DOHH2 (cell line): ENCODE results near the gene PTPRT.

Source experiments
- H3F3A ChIP-seq: fragments of 200-600 bp; sonication (generic), shearing (Covaris generic); 2 replicates; pipeline ENCODE4 v1.6.0; 2016; ENCODE audit warnings: antibody characterized with exemption, mild to moderate bottlenecking; ENCODE audit not compliant: control insufficient read depth, insufficient read depth
- H3K27ac ChIP-seq: fragments of 200-600 bp; sonication (generic); 2 replicates; pipeline ENCODE4 v1.5.1; 2014; ENCODE audit warnings: low read depth, mild to moderate bottlenecking, low read length, moderate library complexity
- H3K27me3 ChIP-seq: fragments of 200-600 bp; sonication (generic); 2 replicates; pipeline ENCODE4 v1.6.1; 2014; ENCODE audit warnings: mild to moderate bottlenecking, low read length, mixed read lengths; ENCODE audit not compliant: control insufficient read depth
- H3K36me3 ChIP-seq: fragments of 200-600 bp; sonication (generic); 2 replicates; pipeline ENCODE4 v1.6.1; 2014; ENCODE audit warnings: mild to moderate bottlenecking, low read length, moderate library complexity, mixed read lengths; ENCODE audit not compliant: control insufficient read depth
- H3K4me1 ChIP-seq: fragments of 200-600 bp; sonication (generic); 2 replicates; pipeline ENCODE4 v1.6.1; 2014; ENCODE audit warnings: mild to moderate bottlenecking, low read length, mixed read lengths; ENCODE audit not compliant: control insufficient read depth
- H3K4me2 ChIP-seq: fragments of 200-600 bp; sonication (generic); 2 replicates; pipeline ENCODE4 v1.6.0; 2014; ENCODE audit warnings: mild to moderate bottlenecking, low read length, moderate library complexity
- H3K4me3 ChIP-seq: fragments of 200-600 bp; sonication (generic); 2 replicates; pipeline ENCODE4 v1.5.1; 2014; ENCODE audit warnings: mild to moderate bottlenecking, low read length, mixed read lengths
- H3K79me2 ChIP-seq: fragments of 200-600 bp; sonication (generic); 2 replicates; pipeline ENCODE4 v1.6.1; 2014; ENCODE audit warnings: mild to moderate bottlenecking, low read length, mixed read lengths; ENCODE audit not compliant: control insufficient read depth
- H3K9me2 ChIP-seq: fragments of 200-600 bp; sonication (generic); replicated peaks from 2 replicates; pipeline ENCODE4 v1.6.1; 2014; ENCODE audit warnings: mild to moderate bottlenecking, low read length, mixed read lengths; ENCODE audit not compliant: control insufficient read depth
- H3K9me3 ChIP-seq: fragments of 200-600 bp; sonication (generic); 2 replicates; pipeline ENCODE4 v1.6.1; 2014; ENCODE audit warnings: antibody characterized with exemption, low read length, mixed read lengths; ENCODE audit not compliant: control insufficient read depth, insufficient read depth
- H4K20me1 ChIP-seq: fragments of 200-600 bp; sonication (generic); 2 replicates; pipeline ENCODE4 v1.6.0; 2014; ENCODE audit warnings: low read depth, mild to moderate bottlenecking, antibody characterized with exemption, low read length, moderate library complexity; ENCODE audit not compliant: control insufficient read depth, insufficient read depth
- CTCF ChIP-seq: fragments of 200-600 bp; sonication (generic); IDR thresholded peaks from one replicate; pipeline ENCODE4 v1.5.1; 2014; ENCODE audit warnings: antibody characterized with exemption, mild to moderate bottlenecking, low read depth, low read length; ENCODE audit not compliant: poor library complexity, severe bottlenecking
- EZH2phosphoT487 ChIP-seq: fragments of 200-600 bp; sonication (generic); IDR thresholded peaks from 2 replicates; pipeline ENCODE4 v1.6.1; 2017; ENCODE audit warnings: borderline replicate concordance, mild to moderate bottlenecking, antibody characterized with exemption, low read length, moderate library complexity, mixed read lengths

Gene PTPRT

GRCh38 chr20:42272516-42272915 is 917.2 kb downstream of the PTPRT start:
- H3K36me3 ChIP-seq = no peaks in the 10 kb centered on the region
- no peaks in the 10 kb centered on the region for H3K4me1 ChIP-seq
- no peaks in the 10 kb centered on the region for H3K27me3 ChIP-seq
- no peaks in the 10 kb centered on the region for H3K79me2 ChIP-seq
- no peaks in the 10 kb centered on the region for H3K9me2 ChIP-seq
- no peaks in the 10 kb centered on the region for H4K20me1 ChIP-seq
- no peak overlapping the region for H3K4me3 ChIP-seq
- H3K9me3 ChIP-seq = no peaks in the 10 kb centered on the region
- H3K27ac ChIP-seq = no peak overlapping the region
- H3F3A ChIP-seq = no peaks in the 10 kb centered on the region
- no peak for TF ChIP-seq EZH2phosphoT487
- H3K4me2 ChIP-seq = no peak overlapping the region

GRCh38 chr20:42270539-42270938 is 919.2 kb downstream of the PTPRT start:
- H3K9me2 ChIP-seq = no peaks in the 10 kb centered on the region
- H3K27me3 ChIP-seq = no peaks in the 10 kb centered on the region
- H3K4me3 ChIP-seq = no peak overlapping the region
- no peaks in the 10 kb centered on the region for H3K79me2 ChIP-seq
- H3K36me3 ChIP-seq = no peaks in the 10 kb centered on the region
- no peaks in the 10 kb centered on the region for H3K4me1 ChIP-seq
- no peak overlapping the region for H3K27ac ChIP-seq
- no peak for TF ChIP-seq EZH2phosphoT487
- no peak for TF ChIP-seq CTCF
- no peak overlapping the region for H3K4me2 ChIP-seq
- H4K20me1 ChIP-seq = no peaks in the 10 kb centered on the region
- H3F3A ChIP-seq = no peaks in the 10 kb centered on the region
- no peaks in the 10 kb centered on the region for H3K9me3 ChIP-seq

- H3K27me3 ChIP-seq = no peaks in the 10 kb centered on the region
- H3K27ac ChIP-seq = no peak overlapping the region
Measured at GRCh38 chr20:42267793-42268384, 921.8 kb downstream of the PTPRT start.

More at GRCh38 chr20:42267793-42268384, 921.8 kb downstream of the PTPRT start:
- no peak overlapping the region for H3K4me3 ChIP-seq
- H3K9me3 ChIP-seq = no peaks in the 10 kb centered on the region
- H3K9me2 ChIP-seq = no peaks in the 10 kb centered on the region
- H3K79me2 ChIP-seq = no peaks in the 10 kb centered on the region
- no peaks in the 10 kb centered on the region for H3K36me3 ChIP-seq
- H3K4me2 ChIP-seq = no peak overlapping the region
- H3K4me1 ChIP-seq = no peaks in the 10 kb centered on the region
- TF ChIP-seq EZH2phosphoT487 (no peak), CTCF (no peak)
- no peaks in the 10 kb centered on the region for H4K20me1 ChIP-seq
- H3F3A ChIP-seq = no peaks in the 10 kb centered on the region
